NCI-H2107 treated with DMSO at 0.1 percent for 48 hours (cell line): Measurements from ENCODE around the gene RARA.

Source experiments
- DNase-seq: peaks from one replicate; lab custom pipeline; 2025; ENCODE audit not compliant: unreplicated experiment; lab: John Stamatoyannopoulos, UW

Gene RARA

GRCh38 chr17:40345161-40345993 is 36.4 kb downstream of the RARA start:
- DNase-seq, result no peak

DNA sequence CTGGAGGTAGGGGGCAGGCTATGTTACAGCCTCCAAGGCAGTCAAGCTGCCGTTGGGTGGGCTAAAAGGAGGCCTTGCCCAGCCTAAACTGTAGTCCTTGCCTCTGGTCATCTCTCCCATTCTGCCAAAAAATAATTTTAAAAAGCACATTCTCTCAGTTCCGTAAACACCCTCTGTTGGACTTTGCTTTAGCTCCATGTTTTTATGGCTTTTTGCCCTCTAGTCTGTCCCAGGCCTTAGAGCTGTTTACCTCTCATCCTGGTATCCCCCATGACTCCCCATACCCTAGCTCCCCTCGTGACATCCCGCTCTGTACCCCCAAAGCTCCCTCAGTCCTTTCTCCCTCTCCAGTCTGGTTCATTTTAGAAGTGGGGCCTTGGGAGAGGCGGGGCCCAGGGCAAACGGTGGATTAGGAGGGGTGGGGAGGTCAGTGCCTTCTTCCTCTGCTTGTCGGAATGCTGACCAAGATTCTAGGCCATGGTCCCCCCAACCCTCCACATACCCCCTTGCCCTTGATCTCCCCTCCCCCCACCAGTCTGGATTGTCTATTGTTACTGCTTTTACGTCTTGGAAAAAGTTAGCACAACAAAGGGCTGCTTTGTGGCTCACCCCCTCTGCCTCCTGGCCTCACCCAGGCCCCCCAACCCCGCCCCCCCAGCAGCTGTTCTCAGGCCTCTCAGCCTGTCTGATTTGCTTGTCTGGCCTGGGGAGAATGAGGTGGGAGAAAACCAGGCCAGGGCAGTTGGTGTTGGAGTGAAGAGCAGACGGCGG is 37.2 kb downstream of the RARA start:
- no peak for DNase-seq

DNA sequence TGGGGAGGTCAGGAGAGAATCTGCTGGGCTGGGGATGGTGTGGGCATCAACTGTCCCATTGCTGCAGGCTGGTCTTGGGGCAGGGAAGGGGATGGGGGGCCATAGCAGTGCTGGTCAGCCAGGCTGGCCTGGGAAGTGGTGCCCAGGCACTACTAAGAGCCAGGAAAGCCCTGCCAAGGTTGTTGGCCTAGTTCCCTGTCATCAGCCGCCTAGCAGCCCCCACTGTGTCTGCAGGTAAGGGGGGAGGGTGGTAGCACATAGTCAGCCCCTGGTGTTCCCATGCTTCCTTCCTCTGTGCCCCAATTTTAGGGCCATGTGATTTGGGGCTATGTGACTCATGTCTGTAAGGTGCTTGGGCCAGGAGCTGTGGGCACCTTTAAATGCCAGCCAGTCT is 37.8 kb downstream of the RARA start:
- no peak for DNase-seq

GRCh38 chr17:40347319-40348135 is 38.5 kb downstream of the RARA start:
- DNase-seq, result no peak

DNA sequence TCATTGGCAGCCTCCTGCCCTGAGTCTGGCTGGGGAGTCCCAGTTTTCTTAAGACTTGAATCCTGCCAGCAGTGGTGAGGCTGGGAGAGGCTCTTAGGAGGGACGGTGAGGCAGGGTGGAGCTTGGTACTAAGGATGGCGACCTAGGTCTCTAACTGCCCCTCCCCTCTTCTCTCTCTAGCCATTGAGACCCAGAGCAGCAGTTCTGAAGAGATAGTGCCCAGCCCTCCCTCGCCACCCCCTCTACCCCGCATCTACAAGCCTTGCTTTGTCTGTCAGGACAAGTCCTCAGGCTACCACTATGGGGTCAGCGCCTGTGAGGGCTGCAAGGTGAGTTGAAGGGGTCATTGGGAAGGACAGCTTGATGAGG is 39.1 kb downstream of the RARA start:
- no peak for DNase-seq

DNA sequence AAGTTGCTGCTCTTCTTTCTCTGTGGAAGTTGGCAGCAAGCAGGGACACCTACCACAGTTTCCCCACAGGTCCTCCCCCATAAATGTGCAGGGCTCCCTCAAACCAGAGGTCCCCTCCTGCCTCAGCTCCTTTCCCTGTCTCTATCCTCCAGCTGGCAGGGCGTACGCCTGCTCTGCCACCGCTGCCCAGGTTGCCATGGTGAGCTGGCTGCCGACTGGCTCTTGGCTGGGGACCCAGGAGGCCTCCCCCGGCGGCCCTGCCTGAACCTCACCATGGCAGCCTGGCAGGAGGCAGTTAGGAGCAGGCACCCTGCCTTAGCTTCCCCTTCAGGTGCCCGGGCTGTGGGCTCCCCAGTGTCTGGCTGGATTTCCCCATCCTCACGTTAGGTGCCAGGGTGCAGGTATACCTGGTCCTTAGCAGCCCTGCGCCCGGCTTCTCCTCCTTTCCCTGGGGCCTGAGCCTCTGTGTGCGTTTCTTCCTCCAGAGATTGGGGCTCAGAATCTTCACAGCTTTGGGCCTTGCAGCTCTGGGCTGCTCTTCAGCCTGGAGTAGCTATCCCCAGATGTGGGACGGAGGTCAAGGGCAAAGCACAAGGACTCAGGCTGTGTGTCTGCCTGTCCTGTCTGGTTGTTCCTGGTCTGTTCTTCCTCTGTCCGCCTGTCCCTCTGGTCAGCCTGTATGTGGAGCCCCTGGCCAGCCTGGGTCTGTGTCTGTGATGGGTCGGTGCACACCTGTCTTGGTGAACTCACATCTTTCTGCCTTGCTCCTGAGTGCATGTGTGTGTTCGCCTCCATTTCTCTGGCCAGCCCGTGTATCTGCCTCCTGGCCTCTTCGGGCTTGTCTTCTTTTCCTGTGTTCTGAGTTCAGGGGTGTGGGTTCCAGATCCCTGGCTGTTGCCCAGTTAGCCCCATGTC is 39.8 kb downstream of the RARA start:
- peak; percentile 25 for DNase-seq

DNA sequence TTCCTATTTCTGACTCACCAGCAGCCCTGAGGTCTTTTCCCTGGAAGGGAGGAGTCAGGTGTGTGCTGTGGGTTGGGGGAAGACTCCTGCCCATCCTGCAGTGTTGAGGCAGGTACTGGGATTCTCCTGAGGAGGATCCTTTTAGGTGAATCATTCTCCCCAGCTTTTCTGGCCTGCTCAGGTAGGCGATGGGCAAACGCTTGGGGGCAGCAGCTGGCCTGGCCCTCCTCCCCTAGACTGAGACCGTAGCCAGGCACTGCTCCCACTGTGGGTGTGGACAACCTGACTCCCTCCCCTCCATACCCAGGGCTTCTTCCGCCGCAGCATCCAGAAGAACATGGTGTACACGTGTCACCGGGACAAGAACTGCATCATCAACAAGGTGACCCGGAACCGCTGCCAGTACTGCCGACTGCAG is 40.5 kb downstream of the RARA start:
- DNase-seq, result no peak

- no peak for DNase-seq
Observed at GRCh38 chr17:40349895-40350688, 41.1 kb downstream of the RARA start.

- DNase-seq, result peak; percentile 45
Observed at GRCh38 chr17:40350689-40351358, 41.8 kb downstream of the RARA start.

- peak; percentile 40 for DNase-seq
Observed at GRCh38 chr17:40351359-40352236, 42.6 kb downstream of the RARA start.

DNA sequence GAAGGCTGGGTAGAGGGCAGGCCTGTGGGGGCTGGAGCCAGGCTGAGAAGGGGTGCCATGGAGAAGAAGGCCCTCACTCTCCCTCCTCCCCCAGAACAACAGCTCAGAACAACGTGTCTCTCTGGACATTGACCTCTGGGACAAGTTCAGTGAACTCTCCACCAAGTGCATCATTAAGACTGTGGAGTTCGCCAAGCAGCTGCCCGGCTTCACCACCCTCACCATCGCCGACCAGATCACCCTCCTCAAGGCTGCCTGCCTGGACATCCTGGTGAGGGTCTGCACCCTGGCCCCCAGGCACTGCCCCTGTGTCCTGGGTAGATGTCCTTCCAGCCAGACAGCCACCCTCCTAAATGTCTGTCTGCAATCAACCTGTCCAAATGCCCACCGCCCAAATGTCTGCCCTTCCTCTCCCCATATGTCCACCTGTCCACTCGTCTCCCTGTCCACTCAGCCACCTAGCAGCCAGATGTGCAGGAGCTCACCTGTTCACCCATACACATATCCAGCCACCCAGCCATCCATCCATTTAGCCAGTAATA is 43.3 kb downstream of the RARA start:
- DNase-seq, result no peak

DNA sequence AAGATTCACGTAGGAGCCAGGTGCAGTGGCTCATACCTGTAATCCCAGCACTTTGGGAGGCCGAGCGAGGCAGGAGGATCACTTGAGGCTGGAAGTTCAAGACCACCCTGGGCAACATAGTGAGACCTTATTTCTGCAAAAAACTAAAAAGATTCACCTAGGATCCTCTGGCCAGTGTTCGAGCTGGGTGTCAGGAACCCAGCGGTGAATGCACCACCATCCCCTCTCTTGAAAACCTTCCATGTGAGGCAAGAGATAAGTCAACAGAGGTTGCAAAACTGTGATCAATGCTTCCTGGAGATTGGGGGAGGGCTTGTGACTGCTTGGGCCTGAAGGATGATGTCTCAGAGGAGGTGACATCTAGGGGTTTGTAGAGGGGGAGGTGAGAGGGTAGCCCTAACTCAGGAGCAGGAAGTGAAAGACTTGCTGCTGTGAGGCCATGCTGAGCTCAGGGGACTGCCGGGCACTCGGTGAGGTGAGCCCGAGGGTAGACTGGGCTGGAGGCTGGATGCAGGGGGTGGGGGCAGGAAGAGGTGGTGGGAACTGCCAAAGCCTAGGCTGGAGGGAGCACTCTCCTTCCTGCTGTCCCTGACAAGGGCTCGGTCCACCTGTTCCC is 43.9 kb downstream of the RARA start:
- no peak for DNase-seq

DNA sequence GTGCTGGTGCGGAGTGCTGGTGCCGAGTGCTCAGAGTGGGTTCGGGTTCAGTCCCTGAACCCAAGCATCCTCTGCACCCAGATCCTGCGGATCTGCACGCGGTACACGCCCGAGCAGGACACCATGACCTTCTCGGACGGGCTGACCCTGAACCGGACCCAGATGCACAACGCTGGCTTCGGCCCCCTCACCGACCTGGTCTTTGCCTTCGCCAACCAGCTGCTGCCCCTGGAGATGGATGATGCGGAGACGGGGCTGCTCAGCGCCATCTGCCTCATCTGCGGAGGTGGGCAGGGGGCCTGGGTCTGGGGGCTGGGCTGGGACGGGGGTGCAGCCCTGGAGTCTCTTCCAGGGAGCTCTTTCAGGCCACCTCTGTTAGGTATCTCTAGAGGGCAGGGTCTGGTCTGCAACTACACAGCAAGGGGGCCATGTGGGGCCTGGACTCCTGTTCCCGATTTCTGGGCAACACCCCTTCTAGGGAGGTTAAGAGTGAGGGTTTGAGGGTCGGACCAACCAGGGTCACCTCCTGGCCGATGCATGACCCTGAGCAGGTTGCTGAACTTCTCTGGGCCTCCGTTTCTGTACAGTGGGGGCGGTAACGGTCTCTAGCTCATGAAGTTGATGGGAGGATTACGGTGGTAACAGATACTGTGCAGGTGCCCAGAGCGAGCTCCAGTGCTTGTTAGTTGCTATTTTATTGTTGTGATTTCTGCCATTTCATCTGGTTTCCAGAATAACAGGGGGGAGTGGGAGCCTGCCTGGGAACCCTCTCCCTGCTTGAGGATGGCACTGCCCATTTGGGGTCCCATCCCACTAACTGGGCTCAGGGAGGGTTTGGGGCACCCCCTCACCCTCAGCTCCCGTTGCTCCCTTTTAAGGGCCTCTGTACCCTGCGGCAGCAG is 45.5 kb downstream of the RARA start:
- DNase-seq, result no peak

DNA sequence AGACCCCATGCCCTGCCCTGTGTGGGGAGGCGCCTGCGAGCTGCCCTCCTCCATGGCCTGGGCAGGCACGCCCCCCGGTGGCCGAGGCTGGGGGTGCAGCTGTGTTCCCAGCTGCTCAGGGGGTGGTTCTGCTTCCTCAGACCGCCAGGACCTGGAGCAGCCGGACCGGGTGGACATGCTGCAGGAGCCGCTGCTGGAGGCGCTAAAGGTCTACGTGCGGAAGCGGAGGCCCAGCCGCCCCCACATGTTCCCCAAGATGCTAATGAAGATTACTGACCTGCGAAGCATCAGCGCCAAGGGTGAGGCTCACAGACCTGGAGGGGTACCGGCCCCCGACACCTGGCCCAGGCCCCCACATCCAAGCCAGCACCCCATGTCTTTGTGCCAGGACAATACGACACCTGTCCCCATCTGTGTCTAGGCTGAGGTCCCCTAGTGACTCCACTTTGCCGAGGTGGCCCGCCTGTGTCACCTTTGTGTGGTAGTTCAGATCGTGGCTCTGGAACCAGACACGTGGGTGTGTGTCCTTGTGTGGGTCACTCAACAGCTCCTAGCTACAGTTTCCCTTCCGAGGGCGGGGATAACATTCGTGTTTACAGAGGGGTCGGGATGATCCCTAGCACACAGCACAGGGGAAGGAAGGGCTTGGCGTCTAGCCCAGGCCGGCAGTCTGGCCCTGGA is 46.3 kb downstream of the RARA start:
- no peak for DNase-seq

DNA sequence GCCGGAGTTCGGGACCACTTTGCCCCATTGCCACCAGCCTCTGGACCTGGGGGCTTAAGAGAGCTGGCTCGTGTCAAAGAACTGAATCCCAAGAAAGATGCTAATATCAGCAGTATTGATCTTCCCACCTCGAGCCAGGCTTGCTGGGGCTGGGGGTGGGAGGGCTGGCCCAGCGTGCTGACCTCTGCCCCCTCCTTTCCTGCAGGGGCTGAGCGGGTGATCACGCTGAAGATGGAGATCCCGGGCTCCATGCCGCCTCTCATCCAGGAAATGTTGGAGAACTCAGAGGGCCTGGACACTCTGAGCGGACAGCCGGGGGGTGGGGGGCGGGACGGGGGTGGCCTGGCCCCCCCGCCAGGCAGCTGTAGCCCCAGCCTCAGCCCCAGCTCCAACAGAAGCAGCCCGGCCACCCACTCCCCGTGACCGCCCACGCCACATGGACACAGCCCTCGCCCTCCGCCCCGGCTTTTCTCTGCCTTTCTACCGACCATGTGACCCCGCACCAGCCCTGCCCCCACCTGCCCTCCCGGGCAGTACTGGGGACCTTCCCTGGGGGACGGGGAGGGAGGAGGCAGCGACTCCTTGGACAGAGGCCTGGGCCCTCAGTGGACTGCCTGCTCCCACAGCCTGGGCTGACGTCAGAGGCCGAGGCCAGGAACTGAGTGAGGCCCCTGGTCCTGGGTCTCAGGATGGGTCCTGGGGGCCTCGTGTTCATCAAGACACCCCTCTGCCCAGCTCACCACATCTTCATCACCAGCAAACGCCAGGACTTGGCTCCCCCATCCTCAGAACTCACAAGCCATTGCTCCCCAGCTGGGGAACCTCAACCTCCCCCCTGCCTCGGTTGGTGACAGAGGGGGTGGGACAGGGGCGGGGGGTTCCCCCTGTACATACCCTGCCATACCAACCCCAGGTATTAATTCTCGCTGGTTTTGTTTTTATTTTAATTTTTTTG is 47.1 kb downstream of the RARA start:
- DNase-seq, result no peak
